GM18907 (cell line): ENCODE measurements around the gene PCED1A.
A peak's percentile ranks its signal among the peaks of the same experiment; 100 is the strongest.

Experiments
- ATAC-seq: cut with Tn5 transposase; IDR thresholded peaks from one replicate; pipeline ENCODE4 v1.9.1; 2021; ENCODE audit warnings: mild to moderate bottlenecking, moderate library complexity; ENCODE audit not compliant: unreplicated experiment

The PCED1A gene

DNA sequence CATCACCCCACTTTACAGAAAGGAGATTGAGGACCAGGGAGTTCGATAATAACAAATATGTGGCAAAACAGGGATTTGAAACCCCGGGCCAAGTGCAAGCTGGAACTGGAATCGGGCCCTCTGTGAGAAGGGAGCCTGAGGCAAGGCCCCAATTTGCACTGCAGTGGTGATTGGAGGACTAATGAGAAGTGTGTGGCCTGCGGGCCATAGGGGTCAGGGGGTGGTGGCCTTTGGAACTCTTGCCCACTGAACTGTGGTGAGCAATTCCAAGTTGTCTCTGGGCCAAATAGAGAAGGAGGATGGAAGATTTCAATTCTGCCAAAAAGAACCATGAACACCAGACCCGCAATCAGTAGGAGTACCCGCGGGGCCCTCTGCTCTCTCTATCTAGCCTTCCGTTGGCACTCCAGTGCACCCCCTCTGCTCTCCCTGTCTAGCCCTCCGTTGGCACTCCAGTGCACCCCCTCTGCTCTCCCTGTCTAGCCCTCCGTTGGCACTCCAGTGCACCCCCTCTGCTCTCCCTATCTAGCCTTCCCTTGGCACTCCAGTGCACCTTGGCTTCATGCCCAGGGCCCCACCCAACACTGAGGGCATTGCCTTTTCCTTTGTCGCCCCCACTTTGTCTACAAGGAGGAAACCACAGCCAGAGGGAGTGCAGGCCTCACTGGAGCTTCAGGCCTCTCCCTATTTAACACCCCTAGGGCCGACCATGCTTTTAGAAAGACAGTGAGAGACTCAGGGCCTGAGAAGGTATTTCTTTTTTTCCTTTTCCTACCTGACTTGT lies 26.8 kb upstream of the PCED1A start:
- no peak for ATAC-seq

DNA sequence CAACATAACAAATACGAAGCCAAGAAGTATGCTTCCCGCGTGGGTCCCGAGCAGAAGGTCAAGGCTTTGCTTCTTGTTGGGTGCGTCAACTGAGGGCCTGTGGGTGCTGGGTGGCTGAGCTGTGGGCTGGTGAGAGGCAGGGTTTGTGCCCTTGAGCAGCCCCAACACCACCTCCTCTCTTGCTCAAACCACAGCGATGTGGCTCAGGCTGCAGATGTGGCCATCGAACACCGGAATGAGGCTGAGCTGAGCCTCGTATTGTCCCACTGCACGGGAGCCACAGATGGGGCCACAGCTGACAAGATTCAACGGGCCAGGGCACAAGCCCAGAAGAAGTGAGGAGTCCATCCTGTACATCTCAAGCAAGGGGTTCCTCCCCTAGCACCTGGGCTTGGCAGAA lies 25.8 kb upstream of the PCED1A start:
- ATAC-seq, result no peak

DNA sequence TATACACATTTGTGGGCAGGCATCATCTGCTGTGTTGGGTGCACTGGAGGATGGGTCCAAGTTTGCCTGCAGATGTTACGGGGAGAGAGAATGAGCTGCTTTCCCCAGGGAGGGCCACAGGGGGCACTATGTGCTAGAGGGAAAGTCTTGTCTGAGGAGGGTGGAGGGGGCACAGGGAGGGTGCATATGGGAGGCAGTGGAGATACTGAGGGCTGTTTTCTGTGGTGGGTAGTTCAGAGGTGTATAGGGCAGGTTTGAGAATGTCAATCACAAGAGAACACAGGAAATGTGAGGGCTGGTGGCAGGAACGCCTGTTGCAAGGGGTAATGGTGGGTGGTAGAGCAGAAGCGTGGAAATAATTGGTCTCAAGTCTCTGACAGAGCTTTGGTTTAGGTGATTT lies 25.2 kb upstream of the PCED1A start:
- no peak for ATAC-seq

DNA sequence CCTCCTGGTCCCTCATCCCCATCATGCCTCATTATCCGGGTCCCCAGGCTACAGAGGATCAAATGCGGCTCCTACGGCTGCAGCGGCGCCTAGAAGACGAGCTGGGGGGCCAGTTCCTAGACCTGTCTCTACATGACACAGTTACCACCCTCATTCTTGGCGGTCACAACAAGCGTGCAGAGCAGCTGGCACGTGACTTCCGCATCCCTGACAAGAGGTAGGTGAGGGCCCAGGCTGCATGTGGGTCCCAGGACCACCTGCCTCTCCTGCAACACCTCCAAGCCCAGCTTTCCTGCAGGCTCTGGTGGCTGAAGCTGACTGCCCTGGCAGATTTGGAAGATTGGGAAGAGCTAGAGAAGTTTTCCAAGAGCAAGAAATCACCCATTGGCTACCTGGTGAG lies 24.6 kb upstream of the PCED1A start:
- ATAC-seq, result no peak

DNA sequence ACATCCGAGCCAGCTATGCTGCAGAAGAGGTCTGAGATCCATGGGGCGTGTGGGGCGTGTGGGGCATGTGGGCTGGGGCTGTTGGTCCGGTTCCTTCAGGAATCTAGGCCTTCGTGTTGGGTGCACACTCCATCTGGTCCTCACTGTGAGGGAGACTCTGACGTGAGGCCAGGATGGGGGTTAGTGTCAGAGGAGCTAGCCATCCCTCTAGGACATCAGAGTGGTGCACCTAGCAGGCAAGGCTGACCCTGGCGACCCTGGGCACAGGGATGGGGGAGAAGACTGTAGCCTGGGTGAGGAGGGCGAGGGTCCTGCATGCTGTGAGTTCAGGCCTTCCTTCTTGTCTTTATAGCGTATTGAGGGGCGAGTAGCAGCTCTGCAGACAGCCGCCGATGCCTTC lies 24.2 kb upstream of the PCED1A start:
- ATAC-seq, result no peak

DNA sequence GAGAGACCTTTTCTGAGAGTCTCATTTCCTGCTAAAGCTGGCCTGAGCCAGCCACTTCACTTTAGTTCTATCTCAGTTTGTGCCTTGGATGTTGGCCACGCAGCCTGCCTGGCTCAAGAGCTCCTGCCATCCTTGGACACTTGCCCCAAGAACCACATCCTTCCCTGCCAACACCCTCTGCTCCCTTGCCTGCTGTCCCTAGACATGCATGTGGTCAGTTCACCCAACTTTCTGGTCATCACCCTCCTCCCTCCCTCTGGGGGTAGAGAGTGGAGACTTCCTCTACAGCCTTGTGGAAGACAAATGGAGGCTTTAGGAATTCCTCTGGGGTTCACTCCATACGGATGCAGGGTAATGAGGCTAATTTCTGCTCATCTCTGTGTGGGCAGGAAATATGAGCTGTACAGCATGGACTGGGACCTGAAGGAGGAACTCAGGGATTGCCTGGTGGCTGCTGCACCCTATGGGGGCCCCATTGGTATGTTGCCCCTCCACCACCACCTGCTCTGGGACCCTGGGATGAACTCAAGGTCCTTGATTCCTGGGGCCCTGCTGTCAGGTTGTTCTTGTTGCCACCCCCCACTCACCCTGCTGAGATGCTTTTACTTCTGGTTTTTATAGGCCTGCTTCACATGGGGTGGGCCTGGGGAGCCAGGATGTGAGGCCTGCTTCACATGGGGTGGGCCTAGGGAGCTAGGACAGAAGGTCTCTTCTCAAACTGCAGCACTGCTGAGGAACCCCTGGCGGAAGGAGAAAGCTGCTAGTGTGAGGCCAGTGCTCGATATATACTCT lies 19.1 kb upstream of the PCED1A start:
- no peak for ATAC-seq

DNA sequence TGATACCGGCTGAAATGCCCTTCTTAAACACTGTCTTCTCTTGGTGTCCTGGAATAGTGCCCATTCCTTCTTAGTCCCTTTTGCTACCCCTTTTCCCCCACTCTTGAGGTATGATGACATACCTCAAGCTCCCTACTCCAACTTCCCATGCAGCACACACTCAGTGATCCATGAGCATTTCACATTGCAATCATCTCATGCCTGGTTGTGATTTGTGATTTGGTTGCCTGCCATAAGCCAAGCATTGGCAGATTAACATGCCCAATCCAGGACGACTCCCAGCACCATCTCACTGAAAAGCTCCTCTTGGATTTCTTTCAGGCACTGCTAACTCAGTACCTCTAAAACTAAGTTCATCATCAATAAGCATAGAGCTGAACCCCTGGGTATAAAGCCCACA lies 18.1 kb upstream of the PCED1A start:
- ATAC-seq, result no peak

DNA sequence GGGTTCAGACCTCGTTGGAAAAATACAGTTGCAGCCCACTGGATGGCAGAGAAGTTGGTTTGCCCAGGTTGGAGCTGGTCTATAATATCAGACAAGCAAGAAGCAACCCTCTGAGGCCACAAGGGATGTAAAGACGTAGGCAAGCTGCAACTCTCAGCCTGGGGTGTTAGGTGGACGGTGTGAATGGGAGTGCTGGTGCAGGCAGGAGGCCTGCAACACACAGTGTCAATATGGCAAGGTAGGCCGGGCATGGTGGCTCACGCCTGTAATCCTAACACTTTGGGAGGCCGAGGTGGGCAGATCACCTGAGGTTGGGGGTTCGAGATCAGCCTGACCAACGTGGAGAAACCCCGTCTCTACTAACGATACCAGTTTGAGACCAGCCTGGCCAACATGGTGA lies 10.6 kb upstream of the PCED1A start:
- no peak for ATAC-seq

DNA sequence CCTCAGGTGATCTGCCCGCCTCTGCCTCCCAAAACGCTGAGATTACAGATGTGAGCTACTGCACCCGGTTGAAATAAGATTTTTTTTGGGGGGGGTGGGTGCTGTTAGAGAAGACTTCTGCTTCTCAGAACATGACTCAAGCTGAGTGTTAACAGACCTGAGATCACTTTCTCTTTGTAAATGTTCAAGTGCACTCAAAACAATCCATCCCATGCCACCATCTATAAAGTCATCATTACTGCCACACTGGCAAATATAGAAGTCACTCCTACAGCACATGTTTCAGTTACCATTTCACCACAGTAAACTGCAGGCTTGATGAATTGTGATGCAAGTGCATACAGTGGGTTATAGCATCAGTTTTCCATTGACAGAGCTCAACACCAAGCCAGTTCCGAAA lies 9.1 kb upstream of the PCED1A start:
- no peak for ATAC-seq

DNA sequence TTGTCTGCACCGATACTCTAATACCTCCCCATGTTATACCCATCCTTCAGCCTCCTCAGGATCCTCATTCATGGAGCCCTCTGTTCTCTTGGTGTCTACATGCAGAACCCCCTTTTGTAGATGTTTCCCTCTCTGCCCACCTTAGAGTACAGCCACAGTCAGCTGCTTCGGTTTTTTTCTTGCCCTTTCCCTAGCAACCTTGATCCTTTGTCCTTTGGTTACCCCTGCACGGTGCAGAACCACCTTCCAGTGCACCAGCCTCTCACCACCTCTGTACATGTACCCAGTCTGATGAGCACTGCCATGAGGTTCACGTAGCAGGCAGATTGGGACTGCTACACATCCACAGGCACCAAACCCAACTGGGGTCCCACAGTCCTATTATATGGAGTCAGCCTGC lies 7.3 kb upstream of the PCED1A start:
- no peak for ATAC-seq

DNA sequence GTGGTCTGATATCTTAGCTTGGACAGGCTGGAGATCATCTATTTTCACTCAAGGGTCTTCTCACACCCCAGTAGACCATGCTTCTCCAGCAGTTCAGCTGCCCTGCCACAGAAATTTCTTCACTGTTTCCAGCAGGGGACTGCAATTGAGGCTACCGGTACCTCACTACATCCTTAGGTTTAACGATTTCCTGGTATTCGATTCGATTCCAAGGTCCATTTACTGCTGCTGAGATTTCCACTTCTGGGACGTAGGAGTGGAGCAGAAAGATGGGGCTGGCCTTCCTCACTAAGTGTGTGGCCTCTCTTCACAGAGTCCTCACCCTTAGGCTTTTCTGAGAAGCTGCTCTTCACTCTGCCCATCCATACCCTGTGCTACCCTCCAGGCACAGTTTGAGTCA lies 6.2 kb upstream of the PCED1A start:
- ATAC-seq, result no peak

DNA sequence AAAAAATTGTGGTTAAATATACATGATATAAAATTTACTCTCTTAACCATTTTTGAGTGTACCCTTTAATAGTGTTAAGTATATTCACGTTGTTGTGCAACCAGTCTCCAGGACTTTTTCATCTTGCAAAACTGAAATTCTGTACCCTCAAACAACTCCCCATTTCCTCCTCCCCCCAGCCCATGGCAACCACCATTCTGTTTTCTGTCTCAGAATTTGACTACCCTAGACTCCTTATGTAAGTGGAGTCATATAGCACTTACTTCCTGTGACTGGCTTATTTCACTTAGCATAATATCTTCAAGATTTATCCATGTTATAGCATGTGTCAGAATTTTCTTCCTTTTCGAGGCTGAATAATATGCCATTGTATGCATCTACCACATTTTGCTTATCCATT lies 5.2 kb upstream of the PCED1A start:
- ATAC-seq, result no peak

DNA sequence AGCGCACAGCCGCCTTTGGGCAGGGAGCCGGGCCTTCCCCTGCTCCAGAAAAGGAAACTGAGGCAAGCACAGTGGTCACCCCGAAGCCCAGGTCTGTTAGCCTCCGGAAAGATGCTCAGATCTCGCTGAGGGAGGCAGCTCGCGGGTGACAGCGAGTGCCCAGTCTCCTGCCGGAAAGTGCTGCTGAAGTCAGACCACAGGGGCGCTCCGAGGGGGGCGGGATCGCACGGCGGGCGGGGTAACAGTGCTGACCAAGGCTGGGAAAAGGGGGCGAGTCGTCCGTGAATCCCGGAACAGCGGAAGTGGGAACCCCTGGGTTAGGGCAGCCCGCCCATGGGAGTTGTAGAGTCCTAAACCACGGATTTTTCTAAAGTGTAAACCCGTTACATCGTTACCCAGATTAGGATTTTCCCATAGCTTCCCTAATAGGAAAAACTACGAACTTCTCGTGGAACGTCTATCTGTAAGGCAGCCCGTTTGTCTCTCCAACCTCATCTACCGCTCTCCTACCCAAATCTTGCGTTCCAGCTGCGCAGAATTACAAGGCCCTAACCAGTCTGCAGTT lies 594 bp upstream of the PCED1A start:
- peak; percentile 25 for ATAC-seq

DNA sequence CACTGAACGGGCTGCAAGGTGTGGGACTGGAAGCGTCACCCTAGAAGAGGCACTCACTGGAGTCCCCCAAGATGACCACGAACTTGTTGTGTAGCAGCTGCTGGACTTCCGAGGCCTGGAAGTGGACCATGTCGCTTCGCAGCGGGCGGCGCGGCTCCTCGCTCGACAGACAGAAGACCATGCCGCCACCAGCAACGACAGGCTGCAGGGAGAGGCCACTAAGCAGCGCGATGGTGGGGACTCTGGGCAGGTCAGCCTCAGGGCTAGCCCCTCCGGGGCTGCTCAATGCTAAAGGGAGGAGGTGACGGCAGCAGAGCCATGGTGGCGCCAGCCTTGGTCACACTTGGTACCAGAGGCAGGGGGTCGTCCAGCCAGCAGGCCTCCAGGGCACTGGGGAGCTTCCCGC lies 720 bp downstream of the PCED1A start:
- no peak for ATAC-seq

DNA sequence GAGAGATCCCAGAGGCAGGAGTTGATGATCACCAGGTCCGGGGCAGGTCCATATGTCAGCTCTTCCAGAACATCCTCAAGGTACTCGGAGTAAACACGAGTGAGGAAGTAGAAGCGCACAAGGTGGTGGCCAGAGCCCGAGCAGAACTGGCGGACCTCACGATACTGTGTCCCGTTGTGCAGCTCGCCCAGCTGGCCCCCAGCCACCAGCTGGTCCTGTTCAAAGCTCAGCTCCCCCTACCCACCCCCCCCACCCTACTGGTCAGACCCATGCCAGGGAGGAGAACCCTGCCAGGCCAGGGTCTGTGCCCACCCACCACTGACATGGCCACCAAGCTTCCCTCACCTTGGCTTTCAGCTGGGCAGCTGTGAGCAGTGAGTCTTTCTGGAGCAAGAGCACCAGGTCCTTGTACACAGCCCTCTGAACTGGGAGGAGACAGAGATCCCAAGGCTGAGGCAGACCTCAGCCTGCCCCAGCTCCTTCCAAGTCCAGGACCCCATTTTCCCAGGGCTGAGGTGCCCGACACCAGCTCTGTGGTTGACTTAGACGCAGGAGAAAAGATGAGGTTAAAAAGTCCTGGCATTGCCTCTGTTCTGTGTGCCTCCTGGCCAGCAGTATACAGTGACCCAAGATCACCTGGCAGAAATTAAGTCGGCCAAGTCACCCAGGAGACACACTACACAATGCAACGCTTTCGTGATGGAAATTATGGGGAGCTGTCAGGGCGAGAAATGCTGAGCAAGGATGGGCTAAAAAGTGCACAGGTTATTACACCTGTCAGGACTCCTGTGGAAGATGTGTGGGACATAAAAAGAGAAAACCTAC lies 1.4 kb downstream of the PCED1A start:
- ATAC-seq, result no peak

DNA sequence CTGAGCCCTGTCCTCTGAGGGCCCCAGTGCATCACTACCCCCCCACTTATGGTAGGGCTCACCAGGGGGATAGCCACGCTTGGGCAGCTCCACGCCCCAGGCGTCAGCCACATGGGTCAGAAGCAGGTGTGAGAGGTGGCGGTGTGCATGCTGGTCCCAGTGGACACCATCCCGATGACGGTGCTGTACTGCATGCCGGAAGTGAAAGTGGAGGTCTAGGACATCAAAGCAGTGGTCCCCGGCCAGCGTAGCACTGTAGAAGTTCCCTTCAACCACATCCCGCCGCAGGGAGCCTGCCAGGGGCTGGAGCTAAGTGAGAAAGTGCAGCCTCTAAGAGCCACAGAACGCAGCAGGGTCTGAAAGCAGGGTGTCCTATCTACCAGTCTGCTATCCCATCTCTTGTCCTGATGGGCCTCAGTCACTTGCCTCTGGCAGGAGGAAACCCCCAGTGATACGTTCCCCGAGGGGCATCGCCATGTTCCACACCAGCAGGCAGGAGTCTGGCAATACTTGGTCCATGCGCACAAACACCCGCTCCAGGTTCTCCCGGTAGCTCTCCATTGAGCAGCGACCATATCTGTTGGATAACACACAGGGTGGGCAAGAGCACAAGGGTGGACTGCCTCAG lies 2.2 kb downstream of the PCED1A start:
- ATAC-seq, result no peak

DNA sequence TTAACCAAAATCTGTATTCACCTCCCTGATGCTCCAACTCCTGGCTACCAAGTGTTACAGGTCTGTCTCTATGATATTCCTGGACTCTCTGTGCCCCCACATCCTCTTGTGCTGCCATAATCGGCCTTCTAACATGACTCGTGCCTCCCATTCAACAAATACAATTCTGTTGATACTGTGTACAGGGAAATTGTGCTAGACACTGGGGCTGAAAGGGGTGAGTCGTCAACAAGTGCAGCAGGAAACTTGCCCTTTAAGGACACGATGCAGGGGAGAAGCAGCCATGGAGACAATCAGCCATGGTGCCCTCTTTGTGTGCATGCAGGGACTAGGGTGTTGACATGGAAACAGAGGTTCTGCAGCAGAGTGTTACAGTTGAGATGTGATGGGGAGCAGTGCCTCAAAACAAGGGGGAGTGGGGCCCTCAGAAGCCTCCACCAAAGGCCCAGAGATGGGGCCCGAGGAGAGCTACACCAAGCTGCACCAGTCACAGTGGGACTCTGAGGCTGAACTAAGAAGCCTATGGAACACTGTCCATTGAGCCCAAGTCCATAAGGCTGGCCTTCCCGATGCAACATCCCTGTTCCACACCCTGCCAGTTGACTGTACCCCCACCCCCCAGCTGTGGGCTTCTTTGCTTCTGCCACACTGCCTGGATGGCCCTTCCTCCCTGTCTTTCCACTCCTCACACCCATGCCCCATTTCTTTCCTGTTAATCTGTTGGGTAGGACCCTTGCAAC lies 3.1 kb downstream of the PCED1A start:
- ATAC-seq, result no peak

DNA sequence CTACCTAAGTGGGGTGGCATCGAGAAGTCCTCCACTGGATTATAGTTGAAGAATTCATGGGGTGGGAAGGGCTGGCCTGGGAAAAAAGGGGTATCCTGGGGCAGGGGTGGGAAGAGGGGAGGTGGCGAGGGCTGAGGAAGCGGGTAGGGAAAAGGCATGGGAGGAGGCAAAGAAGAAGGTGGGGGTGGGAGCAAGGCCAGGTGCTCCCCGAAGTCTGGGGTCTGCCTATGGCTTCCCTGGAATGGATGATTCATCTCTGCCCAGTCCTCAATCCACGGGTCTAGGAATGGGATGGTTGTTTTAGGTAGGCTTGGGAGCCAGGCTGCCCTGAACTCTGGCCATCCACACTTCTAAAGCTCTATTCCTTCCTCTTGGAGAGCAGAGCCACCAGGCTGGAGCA lies 4.4 kb downstream of the PCED1A start:
- no peak for ATAC-seq

DNA sequence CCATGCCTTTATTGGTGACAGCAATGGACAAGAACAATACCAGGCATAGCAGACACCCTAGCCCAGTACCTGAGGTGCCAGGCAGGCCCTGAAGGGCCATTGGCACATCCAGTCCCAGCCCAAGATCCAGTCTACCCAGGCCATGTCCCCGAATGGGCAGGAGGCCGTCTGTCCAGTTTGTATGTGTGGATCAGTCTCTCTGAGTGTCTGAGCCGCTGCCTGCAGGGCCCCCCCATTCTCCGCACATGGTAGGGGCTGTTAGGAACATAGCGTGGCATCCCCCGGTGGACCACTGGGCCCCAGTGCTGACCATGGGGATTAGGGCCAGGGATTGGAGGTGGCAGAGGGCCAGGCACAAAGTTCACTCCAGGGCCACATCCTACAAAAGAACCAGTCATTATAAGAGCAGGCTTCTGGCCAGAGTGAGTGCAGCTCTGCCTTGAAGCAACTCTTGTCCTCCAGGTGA lies 5.1 kb downstream of the PCED1A start:
- no peak for ATAC-seq
